Renal cortical epithelial cell (primary cell): ENCODE data around the gene IFT172. TPM values are rescaled to one million over a fixed set of nuclear protein-coding genes. Genes with fewer than 3 reads are reported as not detected.
A peak's percentile ranks its signal among the peaks of the same experiment; 100 is the strongest.

ENCODE experiments used
- DNase-seq: peaks from one replicate; pipeline ENCODE4 v3.0.0-alpha.2; 2011; ENCODE audit warnings: low read depth
- total RNA-seq: library from RNA; depleted of rRNA; stranded (reverse); fragments of >200 nt; gene quantifications from 2 replicates; pipeline ENCODE4 v1.2.3, GENCODE V29; 2014

The IFT172 gene
- total RNA-seq, 1 donor from 2014 or later: 34.6 TPM

GRCh38 chr2:27494944-27495554 lies 5.5 kb upstream of the IFT172 start, which contains the start of gene FNDC4:
Gene FNDC4 (minus strand): TSS chr2:27495200. CDS start chr2:27494679, 521 bp downstream.
- no peak for DNase-seq

GRCh38 chr2:27494284-27494943 lies 4.9 kb upstream of the IFT172 start:
- DNase-seq: peak; percentile 23

DNA sequence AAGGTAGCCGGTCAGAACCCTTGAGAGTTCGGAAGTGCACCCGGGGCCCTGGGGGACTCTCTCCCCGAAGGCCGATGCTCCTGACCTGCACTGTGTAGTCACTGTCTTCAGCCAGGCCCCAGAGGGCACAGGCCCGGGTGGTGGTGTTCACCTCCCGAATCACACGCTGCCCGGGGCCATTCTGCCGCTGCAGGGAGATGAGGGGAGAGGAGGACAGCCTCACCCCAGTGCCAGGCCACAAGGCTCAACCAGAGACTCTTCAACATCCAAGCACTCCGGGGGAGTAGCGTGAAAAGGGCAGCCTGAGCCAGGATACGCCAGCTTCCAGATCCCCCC lies 4.4 kb upstream of the IFT172 start:
- no peak for DNase-seq

GRCh38 chr2:27492557-27492956 lies 3.0 kb upstream of the IFT172 start:
- no peak for DNase-seq

DNA sequence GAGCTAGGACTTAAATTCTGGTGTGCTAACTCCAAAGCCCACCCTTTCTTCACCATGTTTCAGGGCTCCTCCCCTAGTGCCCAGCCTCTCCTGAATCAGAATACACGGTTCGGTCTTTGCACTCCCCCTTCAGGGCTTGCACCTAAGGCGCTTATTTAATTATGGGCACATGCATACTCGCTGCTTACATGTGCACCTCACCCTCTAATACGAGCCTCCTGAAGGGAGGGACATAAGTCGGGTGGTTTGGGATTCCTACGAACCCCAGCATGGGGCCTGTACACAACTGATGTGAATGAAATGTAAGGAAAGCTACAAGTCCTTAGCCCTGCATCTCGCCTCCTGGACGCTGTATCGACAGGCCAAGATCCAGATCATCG lies 435 bp downstream of the IFT172 start:
- peak; percentile 32 for DNase-seq

- DNase-seq: no peak
Observed at GRCh38 chr2:27485496-27485895, 4.0 kb downstream of the IFT172 start.

DNA sequence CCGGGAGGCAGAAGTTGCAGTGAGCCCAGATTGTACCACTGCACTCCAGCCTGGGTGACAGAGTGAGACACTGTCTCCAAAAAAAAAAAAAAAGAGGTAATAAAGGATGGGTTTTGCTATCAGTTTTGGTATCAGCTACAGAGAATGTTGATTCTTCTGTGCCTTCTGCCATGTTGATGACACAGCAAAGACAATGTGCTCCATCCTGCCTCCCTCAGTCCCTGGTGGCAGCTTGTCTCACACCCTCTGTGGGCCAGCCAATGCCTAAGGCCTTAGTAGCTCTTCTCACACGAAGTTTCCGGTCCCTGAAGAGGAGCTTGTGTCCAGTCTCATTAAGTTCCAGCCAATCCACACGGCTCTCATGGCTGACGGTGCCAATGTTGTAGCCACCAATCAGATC lies 17.6 kb downstream of the IFT172 start:
- no peak for DNase-seq

DNA sequence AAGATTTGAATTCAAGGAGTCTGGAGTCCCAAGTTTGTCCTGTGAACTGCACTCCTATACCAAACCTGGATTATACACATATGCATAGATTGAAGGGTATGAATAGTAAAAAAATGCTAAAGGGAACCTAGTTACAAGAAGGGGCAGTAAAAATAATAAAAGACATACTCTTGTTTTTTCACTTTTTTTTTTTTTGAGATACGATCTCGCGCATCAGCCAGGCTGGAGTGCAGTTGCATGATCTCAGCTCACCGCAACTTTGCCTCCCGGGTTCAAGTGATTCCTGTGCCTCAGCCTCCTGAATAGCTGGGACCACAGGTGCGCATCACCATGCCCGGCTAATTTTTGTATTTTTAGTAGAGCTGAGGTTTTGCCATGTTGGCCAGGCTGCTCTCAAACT lies 25.1 kb downstream of the IFT172 start:
- DNase-seq: no peak

DNA sequence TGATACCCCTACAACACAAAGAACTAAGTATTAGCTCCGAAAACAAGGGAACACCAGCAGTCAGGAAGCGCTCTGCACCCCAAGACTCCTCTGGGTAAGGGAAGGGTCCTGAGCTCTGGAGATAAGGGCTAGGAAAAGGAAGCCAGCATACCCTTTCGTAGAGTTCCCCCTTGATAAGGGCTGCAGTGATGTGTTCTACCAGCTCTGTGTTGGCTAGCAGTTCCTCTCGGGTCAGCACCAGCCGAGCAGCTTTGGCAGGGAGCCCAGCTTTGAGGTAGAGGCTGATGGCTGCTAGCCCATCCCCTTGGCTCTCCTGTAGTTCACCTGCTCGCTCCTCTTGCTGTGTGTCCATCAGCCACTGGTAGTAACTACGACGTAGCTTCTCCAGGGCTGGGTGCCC lies 28.4 kb downstream of the IFT172 start:
- DNase-seq: no peak

GRCh38 chr2:27453968-27454367 lies 35.6 kb downstream of the IFT172 start:
- no peak for DNase-seq

DNA sequence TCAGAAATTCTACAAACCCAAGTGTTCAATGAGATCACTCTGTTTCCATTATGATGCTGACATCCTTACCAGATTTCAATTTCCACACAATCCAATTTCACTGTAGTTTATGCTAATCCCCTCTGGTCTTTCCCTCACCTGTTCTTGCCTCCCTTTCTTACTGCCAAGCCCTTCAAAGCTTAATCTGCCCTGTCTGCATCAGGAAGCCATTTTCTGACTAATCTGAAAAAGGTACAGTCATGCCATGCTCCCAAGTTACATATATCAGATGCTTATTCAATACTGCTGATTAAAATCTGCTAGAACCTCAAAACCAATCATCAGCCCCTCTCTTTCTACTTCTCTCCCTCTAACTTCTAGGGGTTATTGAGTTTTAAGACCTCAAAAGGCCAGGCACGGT lies 38.4 kb downstream of the IFT172 start:
- DNase-seq: no peak

- no peak for DNase-seq
Observed at GRCh38 chr2:27448381-27448780, 41.2 kb downstream of the IFT172 start.

DNA sequence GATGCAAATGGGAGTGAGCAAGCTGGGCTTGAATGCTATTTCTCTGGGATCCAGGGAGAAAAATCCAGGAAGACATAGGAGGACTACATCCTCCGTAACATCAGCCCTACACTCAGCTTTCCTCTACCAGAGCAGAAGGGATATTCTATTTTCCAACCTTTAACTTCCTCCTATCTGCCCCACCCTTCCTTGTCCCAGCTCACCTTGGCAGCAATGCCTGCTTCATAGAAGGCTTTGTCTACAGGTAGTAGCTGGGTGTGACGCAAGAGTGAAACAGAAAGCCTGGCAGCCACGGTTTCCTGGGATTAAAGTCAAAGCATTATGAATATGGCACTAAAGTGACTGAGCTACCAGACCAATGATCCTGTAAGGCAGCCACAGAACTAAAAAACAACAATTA lies 43.5 kb downstream of the IFT172 start:
- DNase-seq: peak; percentile 41

DNA sequence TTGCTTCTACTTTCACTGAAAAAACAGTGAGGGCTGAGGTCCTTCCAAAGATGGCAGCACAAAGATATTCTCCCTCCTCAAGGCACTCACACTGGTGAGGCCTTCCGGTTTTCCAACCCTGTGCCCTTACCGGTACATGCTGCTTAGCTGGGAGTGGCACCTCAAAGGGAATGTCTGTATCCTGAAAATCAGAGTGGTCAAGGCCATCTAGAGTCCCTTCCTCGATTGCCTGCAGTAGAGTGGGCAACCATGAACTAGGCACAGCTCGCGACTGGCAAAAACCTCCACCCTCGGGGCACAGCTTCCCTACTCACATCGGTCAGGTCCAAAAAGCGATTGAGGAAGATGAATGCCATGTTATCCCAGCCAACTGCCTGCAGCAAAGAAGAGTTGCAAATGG lies 43.9 kb downstream of the IFT172 start:
- no peak for DNase-seq

- no peak for DNase-seq
Observed at GRCh38 chr2:27445155-27445554, 44.4 kb downstream of the IFT172 start.

GRCh38 chr2:27442920-27443282 lies 46.6 kb downstream of the IFT172 start:
- DNase-seq: no peak

DNA sequence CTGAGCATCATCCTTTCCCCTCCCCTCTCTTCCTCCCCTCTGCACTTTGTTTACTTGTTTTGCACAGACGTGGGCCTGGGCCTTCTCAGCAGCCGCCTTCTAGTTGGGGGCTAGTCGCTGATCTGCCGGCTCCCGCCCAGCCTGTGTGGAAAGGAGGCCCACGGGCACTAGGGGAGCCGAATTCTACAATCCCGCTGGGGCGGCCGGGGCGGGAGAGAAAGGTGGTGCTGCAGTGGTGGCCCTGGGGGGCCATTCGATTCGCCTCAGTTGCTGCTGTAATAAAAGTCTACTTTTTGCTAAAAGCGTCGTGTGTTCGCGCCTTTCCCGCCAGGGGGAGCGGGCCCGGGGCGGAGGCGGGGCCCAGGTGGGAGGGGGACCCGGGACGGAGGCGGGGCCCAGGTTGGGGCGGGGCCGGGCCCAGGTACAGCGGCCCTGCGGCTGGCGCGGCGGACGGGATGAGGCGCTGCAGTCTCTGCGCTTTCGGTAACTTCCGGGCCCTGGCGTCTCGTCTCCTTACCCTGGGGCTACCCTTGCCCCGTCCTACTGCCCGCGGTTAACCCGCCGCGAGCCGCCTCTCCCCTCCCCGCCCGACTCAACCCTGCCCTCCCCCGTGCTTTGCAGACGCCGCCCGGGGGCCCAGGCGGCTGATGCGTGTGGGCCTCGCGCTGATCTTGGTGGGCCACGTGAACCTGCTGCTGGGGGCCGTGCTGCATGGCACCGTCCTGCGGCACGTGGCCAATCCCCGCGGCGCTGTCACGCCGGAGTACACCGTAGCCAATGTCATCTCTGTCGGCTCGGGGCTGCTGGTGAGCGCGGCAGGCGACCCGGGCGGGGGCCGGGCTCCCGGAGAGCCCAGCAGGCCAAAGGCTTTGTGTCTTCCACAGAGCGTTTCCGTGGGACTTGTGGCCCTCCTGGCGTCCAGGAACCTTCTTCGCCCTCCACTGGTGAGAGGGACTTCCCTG lies 47.3 kb downstream of the IFT172 start, which contains the start of gene KRTCAP3:
TSS of gene KRTCAP3 (plus strand) at position 424 of the 962 bp plus-strand sequence. CDS start at position 456, 32 bp downstream.
- DNase-seq: no peak

GRCh38 chr2:27441226-27441926 lies 48.2 kb downstream of the IFT172 start:
- DNase-seq: no peak

- no peak for DNase-seq
Observed at GRCh38 chr2:27435628-27436027, 53.9 kb downstream of the IFT172 start.

- peak; percentile 50 for DNase-seq
Observed at GRCh38 chr2:27431395-27431794, 58.1 kb downstream of the IFT172 start.

DNA sequence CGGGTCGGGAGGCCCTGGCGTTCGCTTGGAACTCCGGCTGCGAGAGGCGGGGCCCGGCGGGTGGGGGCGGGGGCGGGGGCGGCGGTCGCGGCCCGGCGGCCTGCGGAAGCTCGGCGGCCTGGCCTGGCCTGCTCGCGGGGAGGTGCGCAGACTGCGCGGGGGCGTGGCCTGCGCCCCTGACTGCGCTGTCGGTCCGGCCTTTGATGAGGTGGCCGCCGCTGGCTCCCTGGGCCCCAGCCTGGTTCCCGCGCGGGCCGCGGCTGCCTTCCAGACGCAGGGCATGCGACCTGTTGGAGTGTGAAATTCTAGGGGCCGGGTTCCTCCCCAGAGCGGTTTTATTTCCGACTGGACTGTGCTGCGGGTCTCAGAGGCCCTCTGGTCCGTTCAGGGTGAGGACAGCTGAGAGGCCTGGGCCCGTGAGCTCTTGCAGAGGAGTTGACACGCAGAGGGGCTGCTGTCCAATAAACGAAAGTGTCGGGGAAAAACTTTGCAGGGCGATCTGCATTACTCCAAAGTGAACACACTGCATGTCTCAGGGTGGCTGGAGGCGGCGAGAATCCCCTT lies 60.5 kb downstream of the IFT172 start:
- peak; percentile 63 for DNase-seq
